ENCODE measurements around the gene ZNF593OS.

Gene ZNF593OS

GRCh38 chr1:26125946-26126320 is 45.7 kb downstream of the ZNF593OS start:
- no peak for DNase-seq

- DNase-seq: no peak
Measured at GRCh38 chr1:26125382-26125781, 46.2 kb downstream of the ZNF593OS start.

- DNase-seq: no peak
Measured at GRCh38 chr1:26124418-26125331, 47.0 kb downstream of the ZNF593OS start.

GRCh38 chr1:26122988-26123973 is 48.4 kb downstream of the ZNF593OS start:
- DNase-seq: no peak

- DNase-seq: no peak
Measured at GRCh38 chr1:26121854-26122773, 49.5 kb downstream of the ZNF593OS start.

GRCh38 chr1:26119892-26120608 is 51.6 kb downstream of the ZNF593OS start:
- DNase-seq: no peak

Measured in NCI-H774 (cell line).